Left ventricle myocardium inferior (tissue), 1 donor: ENCODE results near the gene EPHB2. TPM values are rescaled to one million over a fixed set of nuclear protein-coding genes. Genes with fewer than 3 reads are reported as not detected.
A peak's percentile ranks its signal among the peaks of the same experiment; 100 is the strongest.

Source experiments
- DNase-seq: peaks from one replicate; pipeline ENCODE4 v3.0.0-alpha.2; 2020
- H3K27ac ChIP-seq: fragments of 200-600 bp; replicated peaks from 2 replicates; pipeline ENCODE4 v1.8.0; 2021
- H3K27me3 ChIP-seq: fragments of 200-600 bp; 2 replicates; pipeline ENCODE4 v1.8.0; 2021; ENCODE audit warnings: low read depth
- H3K36me3 ChIP-seq: fragments of 200-600 bp; 2 replicates; pipeline ENCODE4 v1.8.0; 2021
- H3K4me1 ChIP-seq: fragments of 200-600 bp; 2 replicates; pipeline ENCODE4 v1.8.0; 2021
- H3K4me3 ChIP-seq: fragments of 200-600 bp; 2 replicates; pipeline ENCODE4 v1.8.0; 2021; ENCODE audit warnings: mild to moderate bottlenecking, moderate library complexity
- H3K9me3 ChIP-seq: fragments of 200-600 bp; replicated peaks from 2 replicates; pipeline ENCODE4 v1.8.0; 2021
- intact Hi-C: fragments of 100-400 bp; cut with micrococcal nuclease; formaldehyde crosslinking; loops from one replicate; pipeline ENCODE4 v1.11.0; 2022
- total RNA-seq: library from RNA; stranded (reverse); fragmentation: NEBNext Ultra II Directional; extraction: Animal tissue kit (Norgen Biotek cat#: 25700); gene quantifications from one replicate; pipeline ENCODE4 v1.2.1, GENCODE V29; 2021
- TF ChIP-seq, protein P1 (sequence below): fragments of 200-600 bp; IDR thresholded peaks from 2 replicates; pipeline ENCODE4 v1.8.0; 2021; ENCODE audit warnings: antibody characterized with exemption, mild to moderate bottlenecking, borderline replicate concordance
- donor health status: DM: no; HTN: yes; CAD: no; lungs with severe emphysema.

Gene EPHB2
- total RNA-seq, 1 donor from 2014 or later: 2.0 TPM

DNA sequence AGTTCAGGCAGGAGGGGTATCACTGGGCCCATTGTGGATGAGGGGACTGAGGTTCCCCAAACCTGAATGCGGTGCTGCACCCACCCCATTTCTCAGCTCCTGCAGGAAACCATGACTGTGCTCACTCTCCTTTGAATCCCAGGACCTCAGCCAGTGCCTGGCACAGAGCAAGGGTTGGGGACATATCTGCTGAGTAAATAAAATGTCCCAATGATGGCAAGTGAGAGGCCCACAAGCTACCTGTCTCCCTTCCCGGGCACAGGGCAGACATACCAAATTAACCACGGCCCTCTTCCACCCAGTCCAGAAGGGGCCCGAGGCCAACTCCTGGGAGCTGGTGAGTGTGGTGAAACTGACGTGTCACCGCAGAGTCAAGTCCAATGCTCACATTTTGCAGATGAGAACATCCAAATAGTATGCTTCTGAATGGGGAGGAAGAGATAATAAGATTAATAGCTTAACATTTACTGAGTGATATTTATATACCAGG is 97.6 kb downstream of the EPHB2 start:
- Histone ChIP-seq H3K27ac (peak overlapping the region; percentile 47), H3K36me3 (no peaks in the 10 kb centered on the region), H3K4me1 (peaks cover 15% of the 10 kb centered on the region), H3K9me3 (no peaks in the 10 kb centered on the region), H3K4me3 (no peak overlapping the region), H3K27me3 (peaks cover 15% of the 10 kb centered on the region)
- no peak for DNase-seq
- intact Hi-C loops: no loop called here
- TF ChIP-seq, protein P1, sequence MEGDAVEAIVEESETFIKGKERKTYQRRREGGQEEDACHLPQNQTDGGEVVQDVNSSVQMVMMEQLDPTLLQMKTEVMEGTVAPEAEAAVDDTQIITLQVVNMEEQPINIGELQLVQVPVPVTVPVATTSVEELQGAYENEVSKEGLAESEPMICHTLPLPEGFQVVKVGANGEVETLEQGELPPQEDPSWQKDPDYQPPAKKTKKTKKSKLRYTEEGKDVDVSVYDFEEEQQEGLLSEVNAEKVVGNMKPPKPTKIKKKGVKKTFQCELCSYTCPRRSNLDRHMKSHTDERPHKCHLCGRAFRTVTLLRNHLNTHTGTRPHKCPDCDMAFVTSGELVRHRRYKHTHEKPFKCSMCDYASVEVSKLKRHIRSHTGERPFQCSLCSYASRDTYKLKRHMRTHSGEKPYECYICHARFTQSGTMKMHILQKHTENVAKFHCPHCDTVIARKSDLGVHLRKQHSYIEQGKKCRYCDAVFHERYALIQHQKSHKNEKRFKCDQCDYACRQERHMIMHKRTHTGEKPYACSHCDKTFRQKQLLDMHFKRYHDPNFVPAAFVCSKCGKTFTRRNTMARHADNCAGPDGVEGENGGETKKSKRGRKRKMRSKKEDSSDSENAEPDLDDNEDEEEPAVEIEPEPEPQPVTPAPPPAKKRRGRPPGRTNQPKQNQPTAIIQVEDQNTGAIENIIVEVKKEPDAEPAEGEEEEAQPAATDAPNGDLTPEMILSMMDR: no peak

DNA sequence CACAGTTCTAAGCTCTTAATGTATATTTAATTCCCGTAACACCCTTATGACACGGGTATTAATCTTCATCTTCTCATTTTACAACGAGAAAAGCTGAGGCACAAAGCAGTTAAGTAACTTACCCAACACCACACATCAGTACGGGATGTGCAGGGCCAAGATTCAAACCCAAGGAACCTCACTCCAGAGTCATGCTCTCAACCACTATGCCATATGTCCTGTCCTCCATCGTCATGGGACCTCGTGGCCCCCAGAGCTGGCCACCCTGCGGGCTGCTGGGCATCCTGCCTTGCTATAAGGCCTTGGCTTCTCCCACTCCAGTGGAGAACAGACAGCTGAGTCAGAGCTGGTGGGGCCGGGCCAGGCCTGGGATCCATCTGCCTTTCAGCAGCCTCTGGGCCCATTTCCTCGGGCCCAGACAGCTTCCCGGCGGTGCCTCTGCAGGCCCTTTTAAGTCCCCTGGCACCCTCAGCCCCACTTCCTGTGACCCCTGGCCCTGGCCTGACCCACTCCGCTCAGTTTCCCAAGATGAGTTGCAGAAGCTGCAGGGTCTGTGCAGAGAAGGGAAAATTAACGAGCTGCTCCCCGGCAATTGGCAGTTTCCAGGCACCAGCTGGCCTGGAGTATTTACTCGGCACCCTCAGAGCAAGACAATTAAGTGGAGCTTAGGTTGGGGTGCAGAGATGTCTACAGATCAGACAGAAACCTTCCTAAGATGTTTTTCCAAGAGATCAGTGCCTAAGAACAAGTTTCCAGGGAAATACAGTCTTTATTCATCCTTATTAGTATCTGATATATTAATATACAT is 98.2 kb downstream of the EPHB2 start:
- TF ChIP-seq, protein P1: no peak
- intact Hi-C loops: no loop called here
- Histone ChIP-seq H3K27me3 (peaks cover 13% of the 10 kb centered on the region), H3K9me3 (no peaks in the 10 kb centered on the region), H3K27ac (peak overlapping the region; percentile 47), H3K4me3 (no peak overlapping the region), H3K4me1 (peaks cover 15% of the 10 kb centered on the region), H3K36me3 (no peaks in the 10 kb centered on the region)
- DNase-seq: peak; percentile 68

DNA sequence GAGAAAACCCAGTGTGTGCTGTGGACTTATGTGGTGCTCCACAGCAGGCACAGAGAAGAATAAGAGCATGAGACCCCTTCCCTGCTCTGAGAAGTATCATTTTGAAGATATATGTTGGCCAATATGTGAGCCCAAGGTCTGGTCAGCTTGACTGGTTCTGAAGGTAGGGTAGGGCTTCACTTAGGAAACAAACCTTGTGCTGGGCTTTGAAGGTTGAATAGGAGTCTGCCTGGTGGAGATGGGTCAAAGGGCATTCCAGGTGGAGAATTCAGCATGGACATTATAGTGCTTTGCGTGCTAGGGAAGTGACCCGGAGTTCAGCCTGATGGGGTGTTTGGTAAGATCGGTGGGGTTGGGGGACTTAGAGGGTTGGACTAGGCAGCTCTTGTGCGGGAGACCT is 99.1 kb downstream of the EPHB2 start:
- TF ChIP-seq, protein P1: no peak
- Histone ChIP-seq H3K27ac (no peak overlapping the region), H3K4me3 (no peak overlapping the region), H3K27me3 (peaks cover 7% of the 10 kb centered on the region), H3K4me1 (peaks cover 15% of the 10 kb centered on the region), H3K36me3 (no peaks in the 10 kb centered on the region), H3K9me3 (no peaks in the 10 kb centered on the region)
- intact Hi-C loops: no loop called here
- no peak for DNase-seq

DNA sequence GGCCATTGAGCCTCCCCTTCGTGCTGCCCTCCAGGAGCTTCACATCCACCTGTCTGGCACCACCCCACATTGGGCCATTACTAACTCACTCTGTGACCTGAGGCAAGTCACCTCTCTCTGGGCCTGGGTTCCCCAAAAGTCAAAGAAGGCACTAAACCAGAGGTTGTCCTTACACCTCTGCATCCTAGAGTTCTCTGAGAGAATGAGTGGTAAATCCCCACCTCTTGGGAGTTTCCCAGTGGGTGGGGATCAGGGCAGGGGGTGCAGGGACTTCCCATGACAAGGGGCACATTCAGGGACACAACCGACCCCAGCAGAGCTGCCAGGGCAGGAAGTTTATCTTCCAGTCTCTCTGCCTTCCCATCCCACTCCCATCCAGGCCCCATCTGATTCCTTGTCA is 99.7 kb downstream of the EPHB2 start:
- DNase-seq: no peak
- TF ChIP-seq, protein P1: no peak
- intact Hi-C loops: no loop called here
- H3K27me3 ChIP-seq: peaks cover 6% of the 10 kb centered on the region
- no peak overlapping the region for H3K4me3 ChIP-seq
- H3K4me1 ChIP-seq: peaks cover 15% of the 10 kb centered on the region
- no peaks in the 10 kb centered on the region for H3K9me3 ChIP-seq
- no peaks in the 10 kb centered on the region for H3K36me3 ChIP-seq
- no peak overlapping the region for H3K27ac ChIP-seq

DNA sequence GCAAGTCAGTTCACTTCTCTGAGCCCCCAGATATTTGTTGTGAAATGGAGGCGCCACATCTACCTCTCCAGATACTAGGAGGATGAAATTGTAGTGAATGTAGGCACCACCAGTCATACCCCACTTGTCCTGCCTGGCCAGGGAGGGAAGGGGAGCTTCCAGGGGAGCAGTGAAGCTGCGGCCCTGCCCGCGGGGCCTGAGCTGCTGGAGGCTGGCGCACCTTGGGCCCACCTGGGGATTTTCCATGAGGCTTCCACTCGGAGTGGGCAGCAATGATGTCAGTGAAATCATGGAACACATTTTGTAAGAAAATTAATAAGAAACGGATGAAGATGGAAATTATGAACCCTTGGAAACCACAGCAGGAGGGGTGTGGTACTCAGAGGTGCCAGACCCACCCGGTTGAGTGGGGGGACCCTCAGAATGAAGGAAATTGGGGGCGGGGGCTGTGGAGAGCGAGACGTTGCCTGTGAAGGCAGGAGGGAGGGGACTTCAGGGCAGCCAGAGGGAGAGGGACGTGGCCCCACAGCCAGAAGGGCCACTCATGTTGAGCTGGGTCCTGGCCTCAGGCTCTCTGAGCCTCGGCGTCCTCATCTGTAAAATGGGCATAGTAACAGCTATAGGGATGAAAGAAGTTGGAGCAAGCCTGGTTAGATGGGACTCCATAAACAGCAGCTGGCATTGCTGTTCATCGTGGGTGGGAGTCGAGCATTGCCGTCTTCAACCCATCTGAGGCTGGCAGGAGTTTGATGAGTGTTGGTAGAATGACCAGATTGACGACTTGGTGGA is 101.6 kb downstream of the EPHB2 start:
- Histone ChIP-seq H3K4me3 (no peak overlapping the region), H3K36me3 (no peaks in the 10 kb centered on the region), H3K27ac (no peak overlapping the region), H3K27me3 (no peaks in the 10 kb centered on the region), H3K9me3 (no peaks in the 10 kb centered on the region), H3K4me1 (peaks cover 15% of the 10 kb centered on the region)
- no peak for DNase-seq
- TF ChIP-seq, protein P1: no peak
- intact Hi-C loops: no loop called here
